GM18499 (cell line): Measurements from ENCODE around the gene GOLGA8H.
"Not testable (repeated sequence)": the region's sequence is repeated elsewhere in the genome, so short reads cannot be mapped to it uniquely, and the experiment has no call there.

ENCODE experiments used
- ATAC-seq: cut with Tn5 transposase; IDR thresholded peaks from one replicate; pipeline ENCODE4 v1.9.1; 2021; ENCODE audit warnings: moderate number of reproducible peaks; ENCODE audit not compliant: insufficient read depth, unreplicated experiment

Gene GOLGA8H, protein sequence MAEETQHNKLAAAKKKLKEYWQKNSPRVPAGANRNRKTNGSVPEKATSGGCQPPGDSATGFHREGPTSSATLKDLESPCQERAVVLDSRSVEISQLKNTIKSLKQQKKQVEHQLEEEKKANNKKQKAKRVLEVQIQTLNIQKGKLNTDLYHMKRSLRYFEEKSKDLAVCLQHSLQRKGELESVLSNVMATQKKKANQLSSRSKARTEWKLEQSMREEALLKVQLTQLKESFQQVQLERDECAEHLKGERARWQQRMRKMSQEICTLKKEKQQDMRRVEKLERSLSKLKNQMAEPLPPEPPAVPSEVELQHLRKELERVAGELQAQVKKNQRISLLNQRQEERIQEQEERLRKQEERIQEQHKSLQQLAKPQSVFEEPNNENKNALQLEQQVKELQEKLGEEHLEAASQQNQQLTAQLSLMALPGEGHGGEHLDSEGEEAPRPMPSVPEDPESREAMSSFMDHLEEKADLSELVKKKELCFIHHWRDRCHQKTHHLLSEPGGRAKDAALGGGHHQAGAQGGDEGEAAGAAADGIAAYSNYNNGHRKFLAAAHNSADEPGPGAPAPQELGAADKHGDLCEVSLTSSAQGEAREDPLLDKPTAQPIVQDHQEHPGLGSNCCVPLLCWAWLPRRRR

DNA sequence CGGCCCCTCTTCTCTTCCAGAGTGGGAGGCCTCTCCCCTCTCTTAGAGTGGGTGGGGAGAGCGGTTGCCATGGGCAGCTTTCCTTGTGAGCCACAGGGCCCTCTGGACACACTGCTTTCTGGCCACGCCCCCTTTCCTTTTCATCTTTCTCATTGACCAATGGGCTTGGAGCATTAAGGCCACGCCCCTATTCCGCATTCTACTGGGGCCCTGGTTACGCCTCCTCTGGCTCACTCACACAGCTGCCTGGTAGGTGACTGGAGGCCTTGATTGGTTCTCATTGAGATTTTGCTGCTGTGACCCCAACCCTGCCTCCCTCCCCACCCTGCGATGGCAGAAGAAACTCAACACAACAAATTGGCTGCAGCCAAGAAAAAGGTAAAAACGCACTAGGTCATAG, at the start of gene GOLGA8H:
GOLGA8H (plus strand) TSS at position 233 of the 400 bp plus-strand sequence; CDS start at position 331, 98 bp downstream.
- not testable (repeated sequence) for ATAC-seq

DNA sequence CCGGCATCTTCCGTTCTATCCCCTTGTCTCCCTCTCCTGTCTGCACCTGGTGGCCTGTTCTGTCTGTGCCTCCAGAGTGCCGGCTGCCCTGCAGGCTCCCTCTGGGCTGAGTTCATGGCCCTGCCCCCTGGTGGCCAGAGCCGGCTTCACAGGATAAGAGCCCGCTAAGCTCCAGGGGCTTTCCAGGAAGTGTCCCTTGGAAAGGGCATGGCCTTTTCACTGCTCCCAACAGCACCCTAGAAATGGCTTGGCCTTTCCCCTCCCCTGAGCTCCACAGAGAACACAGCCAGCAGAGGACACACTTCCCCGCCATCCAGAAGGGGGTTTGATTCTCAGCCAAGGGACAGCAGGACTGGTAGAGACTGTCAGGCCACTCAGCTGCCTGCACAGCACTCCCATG, 36.9 kb upstream of the GOLGA8H start:
- ATAC-seq: not testable (repeated sequence)

DNA sequence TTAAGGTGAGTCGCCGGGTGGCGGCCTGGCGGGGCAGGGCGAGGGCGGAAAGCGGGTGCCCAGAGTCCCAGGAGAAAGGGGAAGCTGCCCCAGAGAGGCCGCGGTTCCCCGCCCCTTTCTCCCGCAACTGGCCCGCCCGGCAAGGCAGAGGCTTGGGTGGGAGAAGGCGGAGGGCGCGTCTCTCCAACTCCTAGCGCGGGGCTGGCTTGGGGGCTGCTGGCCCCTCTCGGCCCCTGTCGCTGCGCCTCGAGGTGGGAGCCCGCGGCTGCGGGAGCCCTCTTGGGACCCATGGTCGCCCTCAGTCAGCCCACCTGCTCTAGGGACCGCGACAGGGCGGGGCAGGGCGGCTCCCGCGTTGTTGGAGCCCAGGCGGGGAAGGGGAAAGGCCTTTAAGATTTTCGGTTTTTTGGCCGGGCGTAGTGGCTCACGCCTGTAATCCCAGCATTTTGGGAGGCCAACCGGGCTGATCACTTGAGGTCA, 30.8 kb upstream of the GOLGA8H start:
- ATAC-seq: not testable (repeated sequence)

DNA sequence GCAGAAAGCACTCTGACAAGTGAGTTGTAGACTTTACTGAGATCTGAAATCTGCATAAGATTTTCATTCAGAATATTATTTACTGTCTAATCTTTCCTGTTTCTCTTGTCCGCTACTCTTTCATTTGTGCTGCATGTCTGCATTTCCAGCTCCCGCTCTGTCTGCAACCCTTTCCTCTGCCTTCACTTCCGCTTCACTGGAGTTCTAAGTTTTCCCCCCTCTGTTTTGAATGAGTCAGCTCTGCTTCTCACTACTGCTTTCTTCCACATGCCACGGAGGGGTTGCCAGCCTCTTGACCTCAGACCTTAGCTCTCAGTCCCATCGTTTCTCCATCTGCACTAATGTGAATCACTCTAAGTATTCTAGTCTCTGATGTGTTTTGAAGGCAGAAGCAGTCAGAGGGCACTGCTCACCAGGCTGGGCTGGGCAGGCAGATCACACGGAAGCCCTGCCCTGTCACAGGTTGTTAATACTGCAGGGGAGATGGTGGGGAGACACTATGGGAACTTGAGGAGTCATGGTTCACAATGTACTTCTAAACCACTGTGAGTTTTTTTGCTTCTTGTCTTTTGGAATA, 24.3 kb upstream of the GOLGA8H start:
- ATAC-seq: not testable (repeated sequence)

DNA sequence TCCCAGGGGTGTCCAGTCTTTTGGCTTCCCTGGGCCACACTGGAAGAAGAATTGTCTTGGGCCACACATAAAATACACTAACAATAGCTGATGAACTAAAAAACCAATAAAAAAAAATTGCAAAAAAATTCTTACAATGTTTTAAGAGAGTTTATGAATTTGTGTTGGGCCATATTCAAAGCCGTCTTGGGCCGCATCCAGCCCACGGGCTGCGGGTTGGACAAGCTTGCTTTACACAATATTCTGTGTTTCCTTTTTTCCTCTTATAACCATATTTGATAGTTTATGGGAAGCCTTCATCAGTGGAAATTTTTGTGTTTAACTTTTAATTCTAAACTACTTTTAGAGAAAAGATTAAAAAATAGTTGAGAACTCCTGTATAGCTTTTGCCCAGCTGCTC, 23.1 kb upstream of the GOLGA8H start:
- ATAC-seq: not testable (repeated sequence)

DNA sequence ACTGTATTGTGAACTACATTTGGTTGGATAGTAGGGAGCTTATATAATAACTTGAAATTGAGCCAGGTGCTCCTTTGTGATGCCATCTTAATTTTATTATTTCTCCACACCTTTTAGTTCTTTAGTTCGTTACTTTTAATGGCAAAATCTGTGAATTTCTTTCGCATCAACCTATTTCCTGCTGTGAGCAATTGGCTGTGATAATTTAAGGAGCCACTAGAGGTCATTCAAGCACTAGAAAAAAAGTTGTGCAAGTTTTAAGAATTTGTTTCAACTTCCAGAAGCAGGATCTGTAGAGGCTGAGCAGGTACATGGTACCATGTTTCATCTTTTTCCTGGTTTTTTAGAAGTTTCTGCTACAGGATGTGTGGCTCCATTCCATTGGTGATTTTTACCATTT, 4.9 kb upstream of the GOLGA8H start:
- ATAC-seq: not testable (repeated sequence)

DNA sequence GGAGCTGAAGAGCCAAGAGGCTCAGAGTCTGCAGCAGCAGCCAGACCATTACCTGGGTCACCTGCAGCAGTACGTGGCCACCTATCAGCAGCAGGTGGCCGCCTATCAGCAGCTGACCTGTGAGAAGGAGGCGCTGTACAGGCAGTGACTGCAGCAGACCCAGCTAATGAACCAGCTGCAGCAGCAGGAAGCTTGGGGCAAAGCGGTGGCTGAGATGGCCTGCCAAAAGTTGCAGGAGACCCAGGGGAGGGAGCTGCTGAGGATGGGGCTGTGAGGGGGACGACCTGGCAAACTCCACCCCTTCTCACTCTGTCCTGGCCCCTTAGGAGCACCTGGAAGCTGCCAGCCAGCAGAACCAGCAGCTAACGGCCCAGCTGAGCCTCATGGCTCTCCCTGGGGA, 8.4 kb downstream of the GOLGA8H start:
- ATAC-seq: not testable (repeated sequence)

DNA sequence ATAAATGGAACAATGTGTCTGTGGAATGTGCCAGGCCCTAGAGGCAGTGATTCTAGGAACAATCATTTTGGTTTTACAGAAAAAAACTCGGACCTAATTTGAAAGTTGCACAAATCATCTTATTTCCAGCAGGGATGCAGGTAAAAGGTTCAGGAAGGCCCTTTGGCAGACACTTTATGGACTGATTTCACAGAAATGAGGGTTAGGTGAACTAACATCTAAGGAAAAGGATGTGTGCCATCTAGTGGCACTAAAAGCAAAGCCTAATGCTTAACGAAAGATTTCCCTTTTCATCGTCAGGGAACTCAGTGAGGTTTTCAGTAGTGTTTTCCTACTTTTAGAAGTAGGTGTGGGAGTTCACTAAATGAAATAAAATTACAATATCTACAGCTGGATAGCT, 17.5 kb downstream of the GOLGA8H start:
- ATAC-seq: not testable (repeated sequence)

DNA sequence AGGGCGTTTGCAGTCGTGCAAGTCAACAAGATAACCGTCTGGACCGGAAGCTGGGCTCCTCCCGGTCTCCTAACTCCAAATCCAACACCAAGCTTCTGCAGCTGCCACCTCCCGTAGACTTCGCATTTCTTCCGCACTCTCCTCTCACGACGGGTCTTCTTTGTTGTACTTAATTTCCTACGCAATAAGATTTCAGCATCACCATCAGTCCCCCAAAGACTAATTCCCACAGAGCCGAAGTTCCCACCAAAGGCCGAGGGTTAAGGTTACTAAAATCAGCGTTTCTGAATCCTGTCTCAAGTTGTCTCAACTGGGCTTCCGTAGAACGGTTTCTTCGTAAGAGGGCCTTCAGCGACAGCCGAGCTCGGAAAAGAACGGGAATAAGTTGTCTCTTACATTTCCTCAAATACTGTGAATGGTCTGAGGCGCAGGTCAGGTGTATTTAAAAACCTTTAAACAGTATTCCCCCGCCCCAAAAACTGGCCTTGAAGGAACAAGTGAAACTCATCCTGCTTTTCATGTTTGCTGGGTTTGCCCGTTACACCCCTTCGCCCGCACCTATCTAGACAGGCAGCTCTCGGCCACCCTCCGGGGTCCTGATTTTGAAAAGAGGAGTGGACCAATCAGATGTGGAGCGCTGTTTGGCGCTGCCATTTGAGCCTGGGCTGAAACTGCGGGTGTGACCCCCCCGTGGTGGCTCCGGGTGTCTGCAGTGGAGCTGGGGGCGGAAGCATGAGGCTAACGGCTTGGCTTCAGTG, 21.8 kb downstream of the GOLGA8H start, which contains the start of gene ARHGAP11B:
ARHGAP11B (plus strand) TSS at position 693 of the 758 bp plus-strand sequence.
- ATAC-seq: peak; percentile 80

DNA sequence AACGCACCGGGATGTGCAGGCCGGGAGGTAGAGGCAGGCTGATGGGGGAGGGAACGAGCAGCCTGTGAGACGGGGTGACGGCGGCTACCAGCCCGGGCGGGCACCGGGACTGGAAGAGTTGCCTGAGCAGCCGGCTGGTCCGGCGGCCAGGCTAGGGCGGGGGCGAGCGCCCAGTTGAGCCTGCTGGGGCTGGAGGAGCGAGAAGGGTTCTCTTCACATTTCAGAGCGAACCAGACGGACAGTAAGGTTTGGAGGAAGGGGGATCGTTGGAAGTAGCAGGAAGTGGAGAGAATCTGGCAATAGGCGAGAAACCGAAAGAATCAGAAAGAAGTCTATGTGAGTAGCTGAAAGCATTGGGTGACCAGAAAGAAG, 22.4 kb downstream of the GOLGA8H start:
- ATAC-seq: not testable (repeated sequence)

DNA sequence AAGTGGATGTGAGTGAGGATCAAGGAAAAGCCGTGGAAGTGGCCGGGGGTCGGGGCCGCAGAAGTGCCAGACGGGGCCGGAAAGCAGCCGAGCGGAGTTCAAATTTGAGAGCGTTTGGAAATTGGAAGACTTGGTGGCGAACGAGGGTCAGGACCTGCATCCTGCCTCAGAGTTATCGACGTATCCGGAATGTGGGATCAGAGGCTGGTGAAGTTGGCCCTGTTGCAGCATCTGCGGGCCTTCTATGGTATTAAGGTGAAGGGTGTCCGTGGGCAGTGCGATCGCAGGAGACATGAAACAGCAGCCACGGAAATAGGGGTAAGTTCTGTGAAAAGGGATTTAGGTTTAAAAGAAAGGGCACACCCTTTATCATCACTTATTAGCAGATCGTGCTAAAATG, 22.8 kb downstream of the GOLGA8H start:
- ATAC-seq: not testable (repeated sequence)

DNA sequence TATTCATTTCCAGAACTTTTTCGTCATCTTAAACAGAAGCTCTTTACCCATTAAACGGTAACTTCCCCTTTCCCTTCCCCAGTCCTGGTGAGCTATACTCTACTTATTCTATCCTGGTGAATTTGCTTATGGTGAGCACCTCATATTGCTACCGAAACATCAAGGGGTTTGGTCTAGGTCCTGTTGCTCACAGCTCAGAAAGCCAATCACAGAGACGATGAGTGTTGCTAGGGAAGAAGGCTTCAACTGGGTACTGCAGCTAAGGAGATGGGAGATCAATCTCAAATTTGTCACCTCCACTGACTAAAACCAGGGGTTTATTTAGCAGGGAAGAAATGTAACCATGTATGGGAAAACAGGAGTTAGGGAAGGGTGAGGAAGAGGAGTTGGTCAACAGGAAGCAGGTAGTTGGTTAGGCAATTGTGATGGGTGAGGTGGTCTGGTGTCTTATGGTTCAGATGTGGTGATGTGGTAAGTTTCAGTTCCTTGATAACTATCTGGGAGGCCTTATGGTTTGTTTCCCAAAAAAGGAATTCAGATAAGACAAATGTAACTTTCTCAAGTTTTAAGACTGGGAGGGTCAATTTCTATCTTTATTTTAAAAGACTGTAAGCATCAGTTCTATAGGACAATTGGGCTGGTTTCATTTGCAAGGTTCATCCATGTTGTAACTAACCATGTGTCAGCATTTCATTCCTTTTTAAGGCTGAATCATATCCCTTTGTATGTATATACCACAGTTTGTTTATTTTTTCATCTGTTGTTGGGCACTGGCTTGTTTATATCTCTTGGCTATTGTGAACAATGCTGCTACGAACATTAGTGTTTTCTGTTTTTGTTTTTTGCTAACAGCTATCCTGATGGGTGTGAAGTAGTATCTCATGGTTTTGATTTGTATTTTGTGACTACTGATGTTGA, 46.4 kb downstream of the GOLGA8H start:
- peak; percentile 86 for ATAC-seq

DNA sequence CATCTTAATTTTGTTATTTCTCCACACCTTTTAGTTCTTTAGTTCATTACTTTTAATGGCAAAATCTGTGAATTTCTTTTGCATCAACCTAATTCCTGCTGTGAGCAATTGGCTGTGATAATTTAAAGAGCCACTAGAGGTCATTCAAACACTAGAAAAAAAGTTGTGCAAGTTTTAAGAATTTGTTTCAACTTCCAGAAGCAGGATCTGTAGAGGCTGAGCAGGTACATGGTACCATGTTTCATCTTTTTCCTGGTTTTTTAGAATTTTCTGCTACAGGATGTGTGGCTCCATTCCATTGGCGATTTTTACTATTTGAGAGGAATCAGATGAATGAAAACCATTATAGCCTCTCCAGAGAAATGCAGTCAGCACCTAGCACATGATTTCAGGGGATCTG, 57.3 kb downstream of the GOLGA8H start:
- ATAC-seq: not testable (repeated sequence)
